GM12878 (cell line): ENCODE results near the gene RYR2. TPM values are rescaled to one million over a fixed set of nuclear protein-coding genes. Genes with fewer than 3 reads are reported as not detected.
"Not testable (repeated sequence)": the region's sequence is repeated elsewhere in the genome, so short reads cannot be mapped to it uniquely, and the experiment has no call there.

ENCODE experiments used
- ATAC-seq: fragments of 200-7000 bp; cut with Tn5 transposase; 3 replicates; pipeline ENCODE4 v1.9.1; 2020; ENCODE audit warnings: mild to moderate bottlenecking, moderate library complexity
- BruUV-seq: library from RNA; stranded (reverse); fragments of 400-500 nt; replicated peaks from 2 replicates; lab custom pipeline; 2021; lab: Mats Ljungman, UMichigan
- CTCF ChIA-PET: fragments of 300-600 bp; sonication (Branson Sonifier 250); formaldehyde crosslinking; extraction: SDS; loops from one replicate; lab custom pipeline; 2021; ENCODE audit warnings: inconsistent platforms; lab: Yijun Ruan, JAX
- POLR2A ChIA-PET: fragments of 350-600 bp; formaldehyde crosslinking; extraction: SDS; loops from one replicate; lab custom pipeline; 2021; ENCODE audit warnings: inconsistent platforms; lab: Charles Lee
- RAD21 ChIA-PET: fragments of 300-600 bp; sonication (Branson Sonifier 250); formaldehyde crosslinking; loops from one replicate; lab custom pipeline; 2023; ENCODE audit warnings: antibody characterized with exemption; ENCODE audit not compliant: unreplicated experiment; lab: Charles Lee
- SMC1A ChIA-PET: fragments of 300-600 bp; sonication (Branson Sonifier 250); formaldehyde crosslinking; loops from one replicate; lab custom pipeline; 2023; ENCODE audit not compliant: unreplicated experiment, uncharacterized antibody; lab: Charles Lee
- DNase-seq: peaks from one replicate; pipeline ENCODE4 v3.0.0-alpha.2; 2011; ENCODE audit warnings: low read depth, low spot score
- FAIRE-seq: peaks from 3 replicates; lab custom pipeline; 2011; peaks lifted over from hg19 to GRCh38; lab: Jason Lieb, UNC
- H2AFZ ChIP-seq: 2 replicates; pipeline ENCODE4 v1.6.0; 2011; ENCODE audit warnings: low read depth, low read length, control low read depth; ENCODE audit not compliant: control insufficient read depth
- H3K27ac ChIP-seq: 2 replicates; pipeline ENCODE4 v1.5.1; 2011; ENCODE audit warnings: control low read depth; ENCODE audit not compliant: control insufficient read depth, insufficient read depth
- H3K27me3 ChIP-seq, 2 experiments: replicated peaks in 1 of 2; 2 replicates each; pipeline versions ENCODE4 v1.6.0 to v1.6.1; 2011; ENCODE audit warnings: low read length in 1 of 2; ENCODE audit not compliant: control insufficient read depth in 2 of 2, insufficient read depth in 2 of 2
- H3K36me3 ChIP-seq, 2 experiments: 2 replicates each; pipeline ENCODE4 v1.5.1; 2011; ENCODE audit warnings: low read length in 1 of 2; ENCODE audit not compliant: control insufficient read depth in 2 of 2, insufficient read depth in 2 of 2
- H3K4me1 ChIP-seq: 2 replicates; pipeline ENCODE4 v1.6.1; 2011; ENCODE audit warnings: mild to moderate bottlenecking, low read length, moderate library complexity, mixed read lengths; ENCODE audit not compliant: control insufficient read depth, insufficient read depth
- H3K4me2 ChIP-seq: 2 replicates; pipeline ENCODE4 v1.6.0; 2011; ENCODE audit warnings: control low read depth; ENCODE audit not compliant: control insufficient read depth, insufficient read depth
- H3K4me3 ChIP-seq: fragments of 200-600 bp; sonication (generic); 2 replicates; pipeline ENCODE4 v1.5.1; 2016
- H3K79me2 ChIP-seq: 2 replicates; pipeline ENCODE4 v1.6.0; 2011; ENCODE audit warnings: low read length; ENCODE audit not compliant: control insufficient read depth, insufficient read depth
- H3K9ac ChIP-seq: 2 replicates; pipeline ENCODE4 v1.8.0; 2011; ENCODE audit warnings: low read length, control low read depth, mixed read lengths; ENCODE audit not compliant: control insufficient read depth, insufficient read depth
- H3K9me3 ChIP-seq: replicated peaks from 3 replicates; pipeline ENCODE4 v1.5.1; 2011; ENCODE audit warnings: mild to moderate bottlenecking, low read length; ENCODE audit not compliant: control insufficient read depth, insufficient read depth
- H4K20me1 ChIP-seq: 2 replicates; pipeline ENCODE4 v1.6.0; 2011; ENCODE audit not compliant: control insufficient read depth, insufficient read depth
- ATF7 ChIP-seq: fragments of 450-650 bp; IDR thresholded peaks from 2 replicates; pipeline ENCODE4 v1.6.1; 2016; ENCODE audit warnings: low read depth, mild to moderate bottlenecking
- FOXM1 ChIP-seq: IDR thresholded peaks from 2 replicates; pipeline ENCODE4 v1.6.1; 2012; ENCODE audit warnings: low read depth, mild to moderate bottlenecking, inconsistent platforms, low read length, moderate library complexity
- MTA2 ChIP-seq: fragments of 450-650 bp; IDR thresholded peaks from 2 replicates; pipeline ENCODE4 v1.6.1; 2016; ENCODE audit warnings: low read depth, mild to moderate bottlenecking, moderate library complexity
- NFYA ChIP-seq: IDR thresholded peaks from 2 replicates; pipeline ENCODE4 v1.6.1; 2011; ENCODE audit warnings: low read depth, mild to moderate bottlenecking, low read length, improper control_type of control experiment, borderline replicate concordance
- SREBF2 ChIP-seq: IDR thresholded peaks from 2 replicates; pipeline ENCODE4 v1.6.1; 2012; ENCODE audit warnings: mild to moderate bottlenecking, low read length
- WRNIP1 ChIP-seq: IDR thresholded peaks from 2 replicates; pipeline ENCODE4 v1.6.1; 2011; ENCODE audit warnings: low read depth, low read length, improper control_type of control experiment, borderline replicate concordance
- ZNF274 ChIP-seq: IDR thresholded peaks from one replicate; pipeline ENCODE4 v1.8.0; 2011; ENCODE audit not compliant: insufficient read length, insufficient read depth
- WGBS: methylation state at CpG from one replicate; pipeline ENCODE4 v1.1.6; 2016; ENCODE audit warnings: low lambda C conversion rate; ENCODE audit not compliant: insufficient replicate concordance, insufficient coverage; ENCODE audit errors: missing lambda C conversion rate; 5-methylcytosine and 5-hydroxymethylcytosine counted together
- in situ Hi-C: fragments of 300-500 bp; cut with MboI; formaldehyde crosslinking; loops from 9 replicates; pipeline ENCODE4 v1.14.3; 2018; ENCODE audit warnings: mixed read lengths
- intact Hi-C: fragments of 100-400 bp; cut with micrococcal nuclease; formaldehyde crosslinking; loops from one replicate; pipeline ENCODE4 v1.14.2; 2022; ENCODE audit not compliant: unreplicated experiment
- polyA plus RNA-seq, 11 experiments: library from polyadenylated mRNA; depleted of rRNA in 4 of 11; unstranded in 6 of 11; stranded (reverse) in 5 of 11; fragments of >200 nt; fragmentation: Nextera tagmentation in 4 of 11; fragmentation: Illumina TruSeq in 1 of 11; extraction: Ambion mirVana in 4 of 11; extraction: Trizol in 1 of 11; gene quantifications; 1 replicate in 1 of 11; 2 replicates in 10 of 11; pipeline versions ENCODE4 v1.2.1 to v1.2.3, GENCODE V29; 2011 to 2016; ENCODE audit warnings: inconsistent platforms in 2 of 11, missing spikeins in 2 of 11, low read depth in 1 of 11
- total RNA-seq, 4 experiments: library from RNA; depleted of rRNA in 3 of 4; stranded (reverse); fragments of >200 nt in 3 of 4; fragmentation: Illumina TruSeq in 1 of 4; extraction: Trizol in 1 of 4; gene quantifications; 2 replicates each; pipeline versions ENCODE4 v1.2.1 to v1.2.3, GENCODE V29; 2013 to 2021
- TF ChIP-seq, protein P1 (sequence below): fragments of 450-650 bp; IDR thresholded peaks from 2 replicates; pipeline ENCODE4 v1.6.1; 2018; ENCODE audit warnings: borderline replicate concordance, mild to moderate bottlenecking; ENCODE audit not compliant: partially characterized antibody

Gene RYR2
- total and polyA plus RNA-seq, 10 of the 15 experiments (the other 5 are each of a cell fraction or from before 2014, with no cell fraction given): 0.01 to 0.04 TPM; not detected in 8

DNA sequence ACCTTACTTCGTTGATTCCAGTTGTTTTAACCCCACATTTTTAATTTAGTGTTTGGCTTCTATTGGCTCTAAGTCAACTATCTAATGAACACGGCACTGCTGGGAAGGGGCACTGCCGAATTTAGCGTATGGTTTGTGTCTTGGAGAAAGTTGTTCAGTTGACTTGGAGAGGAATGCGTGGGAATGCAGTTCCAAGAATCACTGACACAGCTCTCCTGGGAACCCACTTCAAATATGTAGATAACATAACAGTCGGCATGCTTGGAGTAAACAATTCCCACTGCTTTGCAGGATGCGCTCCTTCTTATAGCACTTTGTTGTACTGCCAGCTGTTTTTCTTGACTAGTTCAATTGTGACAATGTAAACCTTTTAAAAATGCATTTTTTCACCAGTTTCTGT lies 104.3 kb downstream of the RYR2 start:
- FAIRE-seq: no peak
- H3K4me3 ChIP-seq: no peak overlapping the region
- SMC1A ChIA-PET: no interaction called here
- intact Hi-C loops: no loop called here
- no peaks in the 10 kb centered on the region for H3K4me1 ChIP-seq
- H3K36me3 ChIP-seq: no peaks in the 10 kb centered on the region
- RAD21 ChIA-PET: no interaction called here
- CTCF ChIA-PET: no interaction called here
- H3K27ac ChIP-seq: no peak overlapping the region
- H4K20me1 ChIP-seq: no peaks in the 10 kb centered on the region
- H3K9ac ChIP-seq: no peak overlapping the region
- no peak for DNase-seq
- no peak overlapping the region for H2AFZ ChIP-seq
- H3K27me3 ChIP-seq: no peaks in the 10 kb centered on the region; a peak in 1 of 4 replicates
- TF ChIP-seq WRNIP1: no peak
- TF ChIP-seq SREBF2: no peak
- no peak for TF ChIP-seq ATF7
- TF ChIP-seq FOXM1: no peak
- TF ChIP-seq MTA2: no peak
- H3K79me2 ChIP-seq: no peaks in the 10 kb centered on the region
- ATAC-seq: no peak
- 42% methylated on average over 7 of the region's 7 CpGs for WGBS
- in situ Hi-C loops: loop anchor here (25.0 kb wide), 1 partner anchor 1034 kb away; no protein-coding TSS in a partner anchor
- no TSS peak for BruUV-seq
- POLR2A ChIA-PET: no interaction called here
- no peak overlapping the region for H3K4me2 ChIP-seq
- H3K9me3 ChIP-seq: no peaks in the 10 kb centered on the region

- in situ Hi-C loops: loop anchor here (25.0 kb wide), 1 partner anchor 1038 kb away; no protein-coding TSS in a partner anchor
- Histone ChIP-seq H3K4me1 (no peaks in the 10 kb centered on the region), H3K36me3 (no peaks in the 10 kb centered on the region), H3K4me3 (no peak overlapping the region), H3K79me2 (no peaks in the 10 kb centered on the region), H3K9me3 (no peaks in the 10 kb centered on the region)
- ChIA-PET CTCF (no interaction called here), RAD21 (no interaction called here)
- no peak for DNase-seq
- ATAC-seq: no peak
- no TSS peak for BruUV-seq
- 0% methylated on average over 3 of the region's 3 CpGs for WGBS
- intact Hi-C loops: no loop called here
- TF ChIP-seq ZNF274 (no peak), NFYA (no peak)
- TF ChIP-seq, protein P1, sequence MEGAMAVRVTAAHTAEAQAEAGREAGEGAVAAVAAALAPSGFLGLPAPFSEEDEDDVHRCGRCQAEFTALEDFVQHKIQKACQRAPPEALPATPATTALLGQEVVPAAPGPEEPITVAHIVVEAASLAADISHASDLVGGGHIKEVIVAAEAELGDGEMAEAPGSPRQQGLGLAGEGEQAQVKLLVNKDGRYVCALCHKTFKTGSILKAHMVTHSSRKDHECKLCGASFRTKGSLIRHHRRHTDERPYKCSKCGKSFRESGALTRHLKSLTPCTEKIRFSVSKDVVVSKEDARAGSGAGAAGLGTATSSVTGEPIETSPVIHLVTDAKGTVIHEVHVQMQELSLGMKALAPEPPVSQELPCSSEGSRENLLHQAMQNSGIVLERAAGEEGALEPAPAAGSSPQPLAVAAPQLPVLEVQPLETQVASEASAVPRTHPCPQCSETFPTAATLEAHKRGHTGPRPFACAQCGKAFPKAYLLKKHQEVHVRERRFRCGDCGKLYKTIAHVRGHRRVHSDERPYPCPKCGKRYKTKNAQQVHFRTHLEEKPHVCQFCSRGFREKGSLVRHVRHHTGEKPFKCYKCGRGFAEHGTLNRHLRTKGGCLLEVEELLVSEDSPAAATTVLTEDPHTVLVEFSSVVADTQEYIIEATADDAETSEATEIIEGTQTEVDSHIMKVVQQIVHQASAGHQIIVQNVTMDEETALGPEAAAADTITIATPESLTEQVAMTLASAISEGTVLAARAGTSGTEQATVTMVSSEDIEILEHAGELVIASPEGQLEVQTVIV: no peak
- TF ChIP-seq, all 136 proteins: peak for 0
- ChIA-PET SMC1A (no interaction called here), POLR2A (no interaction called here)
- Histone ChIP-seq H3K27me3 (no peaks in the 10 kb centered on the region), H2AFZ (no peak overlapping the region), H3K4me2 (no peak overlapping the region), H3K27ac (no peak overlapping the region), H3K9ac (no peak overlapping the region), H4K20me1 (no peaks in the 10 kb centered on the region)
- FAIRE-seq: no peak
These were observed 107.9 kb downstream of the RYR2 start for GRCh38 chr1:237149857-237150256.

DNA sequence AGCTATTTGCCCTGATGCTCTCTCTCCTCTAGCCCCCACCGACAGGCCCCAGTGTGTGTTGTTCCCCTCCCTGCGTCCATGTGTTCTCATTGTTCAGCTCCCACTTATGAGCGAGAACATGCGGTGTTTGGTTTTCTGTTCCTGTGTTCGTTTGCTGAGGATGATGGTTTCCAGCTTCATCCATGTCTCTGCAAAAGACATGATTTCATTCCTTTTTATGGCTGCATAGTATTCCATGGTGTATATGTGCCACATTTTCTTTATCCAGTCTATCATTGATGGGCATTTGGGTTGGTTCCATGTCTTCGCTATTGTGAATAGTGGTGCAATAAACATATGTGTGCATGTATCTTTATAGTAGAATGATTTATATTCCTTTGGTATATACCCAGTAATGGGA lies 110.0 kb downstream of the RYR2 start:
- H3K9me3 ChIP-seq, RAD21 ChIA-PET, H3K27ac ChIP-seq, H3K9ac ChIP-seq, H3K79me2 ChIP-seq, CTCF ChIA-PET, SMC1A ChIA-PET, BruUV-seq, H3K27me3 ChIP-seq, H3K4me1 ChIP-seq, H4K20me1 ChIP-seq, FAIRE-seq, H3K4me2 ChIP-seq, H2AFZ ChIP-seq, H3K4me3 ChIP-seq, ATAC-seq, DNase-seq, in situ Hi-C loops, POLR2A ChIA-PET, intact Hi-C loops, H3K36me3 ChIP-seq: not testable (repeated sequence)
- 45% methylated on average over 6 of the region's 6 CpGs for WGBS
